ENCODE data around the gene ZC3H13.

DNA sequence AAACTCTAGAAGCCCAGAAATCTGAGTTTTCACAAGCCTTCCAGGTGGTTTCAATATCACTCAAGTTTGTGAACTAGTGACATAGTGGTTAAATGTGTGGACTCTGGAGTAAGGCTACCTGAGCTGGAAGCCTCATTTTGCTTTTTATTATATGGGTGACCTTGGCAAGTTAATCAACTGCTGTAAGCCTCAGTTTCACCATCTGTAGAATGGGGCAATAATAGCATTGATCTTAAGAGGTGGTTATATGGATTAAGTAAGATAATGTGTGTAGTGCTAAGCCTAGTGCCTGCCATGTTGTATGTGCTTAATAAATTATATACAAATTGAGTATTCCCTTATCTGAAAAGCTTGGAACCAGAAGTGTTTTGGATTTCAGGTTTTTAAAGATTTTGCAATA lies 135.5 kb downstream of the ZC3H13 start:
- TF ChIP-seq CTCF (IDR thresholded peaks at IDR 0.05) (no peak), EP300 (IDR thresholded peaks at IDR 0.05) (no peak), POLR2A (IDR thresholded peaks at IDR 0.05) (no peak)
